Keratinocyte (primary cell): ENCODE data around the gene NRXN2. TPM values are rescaled to one million over a fixed set of nuclear protein-coding genes. Genes with fewer than 3 reads are reported as not detected.
A peak's percentile ranks its signal among the peaks of the same experiment; 100 is the strongest.

Experiments
- DNase-seq: peaks from one replicate; pipeline ENCODE4 v3.0.0-alpha.2; 2011; ENCODE audit warnings: low read depth, missing footprints, low spot score
- FAIRE-seq: peaks from 2 replicates; lab custom pipeline; 2011; peaks lifted over from hg19 to GRCh38; lab: Jason Lieb, UNC
- H2AFZ ChIP-seq: 2 replicates; pipeline ENCODE4 v1.6.0; 2012; ENCODE audit warnings: low read length, control low read depth, inconsistent platforms; ENCODE audit not compliant: control insufficient read depth
- H3K27ac ChIP-seq: 2 replicates; pipeline ENCODE4 v1.5.1; 2011; ENCODE audit warnings: low read length; ENCODE audit not compliant: control insufficient read depth, insufficient read depth
- H3K27me3 ChIP-seq: 3 replicates; pipeline ENCODE4 v1.6.0; 2011; ENCODE audit warnings: low read length; ENCODE audit not compliant: control insufficient read depth, insufficient read depth; ENCODE audit errors: extremely low read depth
- H3K36me3 ChIP-seq, 2 experiments: 2 replicates in 1 of 2; 3 replicates in 1 of 2; pipeline ENCODE4 v1.5.1; 2011; ENCODE audit warnings: low read length in 2 of 2, mild to moderate bottlenecking in 1 of 2; ENCODE audit not compliant: control insufficient read depth in 2 of 2, insufficient read depth in 2 of 2; ENCODE audit errors: extremely low read depth in 1 of 2
- H3K4me1 ChIP-seq: 3 replicates; pipeline ENCODE4 v1.5.1; 2011; ENCODE audit warnings: low read length; ENCODE audit not compliant: control insufficient read depth, insufficient read depth; ENCODE audit errors: extremely low read depth
- H3K4me2 ChIP-seq: 3 replicates; pipeline ENCODE4 v1.6.0; 2011; ENCODE audit warnings: low read depth, low read length; ENCODE audit not compliant: control insufficient read depth, insufficient read depth; ENCODE audit errors: extremely low read depth
- H3K4me3 ChIP-seq, 3 experiments: fragments of 200-600 bp in 1 of 3; sonication (generic) in 1 of 3; 2 replicates in 2 of 3; 3 replicates in 1 of 3; pipeline ENCODE4 v1.5.1; 2011 to 2016; ENCODE audit warnings: low read length in 3 of 3, mild to moderate bottlenecking in 3 of 3, control low read depth in 2 of 3, inconsistent platforms in 1 of 3, low read depth in 1 of 3, mixed read lengths in 1 of 3, mixed run types in 1 of 3, moderate library complexity in 1 of 3; ENCODE audit not compliant: control insufficient read depth in 2 of 3, insufficient read depth in 2 of 3; ENCODE audit errors: extremely low read depth in 1 of 3
- H3K79me2 ChIP-seq: 2 replicates; pipeline ENCODE4 v1.6.0; 2012; ENCODE audit warnings: low read length; ENCODE audit not compliant: control insufficient read depth, insufficient read depth
- H3K9ac ChIP-seq: 3 replicates; pipeline ENCODE4 v1.6.0; 2011; ENCODE audit warnings: low read length; ENCODE audit not compliant: control insufficient read depth, insufficient read depth; ENCODE audit errors: extremely low read depth
- H3K9me1 ChIP-seq: 3 replicates; pipeline ENCODE4 v1.6.0; 2011; ENCODE audit warnings: low read length; ENCODE audit not compliant: control insufficient read depth, insufficient read depth; ENCODE audit errors: extremely low read depth
- H3K9me3 ChIP-seq: 2 replicates; pipeline ENCODE4 v1.5.1; 2012; ENCODE audit warnings: low read depth, low read length; ENCODE audit not compliant: control insufficient read depth
- H4K20me1 ChIP-seq: 3 replicates; pipeline ENCODE4 v1.6.0; 2011; ENCODE audit warnings: low read length; ENCODE audit not compliant: control insufficient read depth, insufficient read depth; ENCODE audit errors: extremely low read depth
- CTCF ChIP-seq, 3 experiments: IDR thresholded peaks in 1 of 3; conservative IDR thresholded peaks in 1 of 3; optimal IDR thresholded peaks in 1 of 3; 2 replicates in 2 of 3; 3 replicates in 1 of 3; pipeline versions ENCODE3 to v1.5.1; 2011; ENCODE audit warnings: low read length in 3 of 3, mild to moderate bottlenecking in 3 of 3, moderate library complexity in 2 of 3, control low read depth in 1 of 3, inconsistent platforms in 1 of 3; ENCODE audit not compliant: insufficient read depth in 2 of 3; ENCODE audit errors: extremely low read depth in 1 of 3
- EZH2 ChIP-seq: IDR thresholded peaks from one replicate; pipeline ENCODE4 v1.6.1; 2012; ENCODE audit warnings: inconsistent platforms, mild to moderate bottlenecking, low read length, moderate library complexity
- dilution Hi-C: fragments of 300-500 bp; cut with MboI; formaldehyde crosslinking; loops from one replicate; pipeline ENCODE4 v1.7.0; 2020; ENCODE audit warnings: low sequenced_read_pairs; ENCODE audit not compliant: extremely low pct_ligation_motif_present
- polyA plus RNA-seq, 5 experiments: library from polyadenylated mRNA; depleted of rRNA in 3 of 5; stranded (reverse) in 3 of 5; stranded (forward) in 1 of 5; unstranded in 1 of 5; fragments of >200 nt; gene quantifications; 1 replicate in 1 of 5; 2 replicates in 3 of 5; 3 replicates in 1 of 5; pipeline versions ENCODE4 v1.2.1 to v1.2.3, GENCODE V29; 2011 to 2012; ENCODE audit warnings: missing spikeins in 2 of 5, low read depth in 1 of 5, low replicate concordance in 1 of 5

The NRXN2 gene
- polyA plus RNA-seq, 1 donor (not counting 4 experiments of a cell fraction or from before 2014, with no cell fraction given), result not detected

- Histone ChIP-seq H2AFZ (no peak overlapping the region), H3K79me2 (peaks cover 17% of the 10 kb centered on the region), H4K20me1 (peaks cover 22% of the 10 kb centered on the region), H3K4me1 (peaks cover 24% of the 10 kb centered on the region), H3K9me1 (peaks cover 3% of the 10 kb centered on the region), H3K27me3 (no peaks in the 10 kb centered on the region), H3K27ac (peak overlapping the region; percentile 40), H3K9ac (no peak overlapping the region), H3K36me3 (peaks cover 34 to 57% of the 10 kb centered on the region in 2 experiments), H3K4me2 (peak overlapping the region; percentile 25), H3K9me3 (no peaks in the 10 kb centered on the region), H3K4me3 (no peak overlapping the region)
- FAIRE-seq (no peak), DNase-seq (no peak)
- TF ChIP-seq EZH2 (no peak), CTCF (optimal IDR thresholded peaks at IDR 0.05 in 1 of 3, IDR thresholded peaks at IDR 0.05 in 1 of 3, conservative IDR thresholded peaks at IDR 0.05 in 1 of 3; ENCODE audit: extremely low read depth in 1 of 3, insufficient read depth in 2 of 3, low read length in 3 of 3) (no peak)
- dilution Hi-C loops, result no loop called here
These were observed 40.6 kb upstream of the NRXN2 start for GRCh38 chr11:64763526-64764039.

GRCh38 chr11:64762674-64763525 is 39.9 kb upstream of the NRXN2 start:
- H3K9me1 ChIP-seq, result peaks cover 3% of the 10 kb centered on the region
- H2AFZ ChIP-seq, result no peak overlapping the region
- dilution Hi-C loops, result no loop called here
- H3K4me1 ChIP-seq, result peaks cover 24% of the 10 kb centered on the region
- H3K9me3 ChIP-seq, result no peaks in the 10 kb centered on the region
- no peak overlapping the region for H3K4me3 ChIP-seq
- peaks cover 27 to 51% of the 10 kb centered on the region in 2 experiments for H3K36me3 ChIP-seq
- peak overlapping the region; percentile 40 for H3K27ac ChIP-seq
- peak overlapping the region; percentile 25 for H3K4me2 ChIP-seq
- H3K9ac ChIP-seq, result peak overlapping the region; percentile 24
- peaks cover 22% of the 10 kb centered on the region for H4K20me1 ChIP-seq
- no peaks in the 10 kb centered on the region for H3K27me3 ChIP-seq
- peak; percentile 66 for FAIRE-seq
- H3K79me2 ChIP-seq, result peaks cover 14% of the 10 kb centered on the region
- DNase-seq, result no peak
- TF ChIP-seq CTCF (optimal IDR thresholded peaks at IDR 0.05 in 1 of 3, IDR thresholded peaks at IDR 0.05 in 1 of 3, conservative IDR thresholded peaks at IDR 0.05 in 1 of 3; ENCODE audit: extremely low read depth in 1 of 3, insufficient read depth in 2 of 3, low read length in 3 of 3) (no peak), EZH2 (no peak)
